BLaER1 (cell line): ENCODE results near the gene GPC6.

Source experiments
- H3K27ac ChIP-seq: shearing (Covaris generic); formaldehyde crosslinking; 2 replicates; pipeline ENCODE4 v1.8.1; 2022
- H3K27me3 ChIP-seq: shearing (Covaris generic); formaldehyde crosslinking; 2 replicates; pipeline ENCODE4 v1.8.1; 2022
- H3K36me3 ChIP-seq: shearing (Covaris generic); formaldehyde crosslinking; 2 replicates; pipeline ENCODE4 v1.8.1; 2022
- H3K4me1 ChIP-seq: shearing (Covaris generic); formaldehyde crosslinking; 2 replicates; pipeline ENCODE4 v1.8.1; 2022
- H3K4me2 ChIP-seq: shearing (Covaris generic); formaldehyde crosslinking; 2 replicates; pipeline ENCODE4 v1.8.1; 2022
- H3K4me3 ChIP-seq: shearing (Covaris generic); formaldehyde crosslinking; 2 replicates; pipeline ENCODE4 v1.8.1; 2022
- H3K9ac ChIP-seq: shearing (Covaris generic); formaldehyde crosslinking; 2 replicates; pipeline ENCODE4 v1.8.1; 2022
- H3K9me3 ChIP-seq: shearing (Covaris generic); formaldehyde crosslinking; 2 replicates; pipeline ENCODE4 v1.8.1; 2022
- H4K20me1 ChIP-seq: shearing (Covaris generic); formaldehyde crosslinking; 2 replicates; pipeline ENCODE4 v1.8.1; 2022
- Cebpa-rat ChIP-seq: shearing (Covaris generic); IDR thresholded peaks from 2 replicates; pipeline ENCODE4 v1.8.1; 2022

Gene GPC6

DNA sequence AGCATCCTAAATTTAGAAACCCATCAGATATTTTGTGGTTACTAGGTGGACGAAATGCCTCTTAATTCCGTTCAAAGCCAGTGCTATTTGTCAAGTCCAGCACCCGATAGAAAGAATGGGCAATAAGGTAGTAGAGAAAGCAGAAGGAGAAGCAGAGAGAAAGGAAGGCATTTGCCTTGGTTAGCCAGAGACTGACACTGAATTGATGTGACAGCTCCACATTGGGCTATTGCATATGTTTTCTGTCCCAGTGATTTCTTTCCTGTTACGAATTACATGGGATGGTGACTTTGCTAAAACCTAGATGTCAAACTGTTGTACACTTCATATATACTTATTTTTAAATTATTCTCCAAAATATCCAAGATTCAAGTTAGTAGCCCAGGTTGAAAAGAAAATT is 710.3 kb downstream of the GPC6 start:
- Histone ChIP-seq H3K36me3 (no peaks in the 10 kb centered on the region), H4K20me1 (no peaks in the 10 kb centered on the region), H3K9me3 (no peaks in the 10 kb centered on the region), H3K4me1 (no peaks in the 10 kb centered on the region), H3K4me2 (no peak overlapping the region), H3K27ac (no peak overlapping the region), H3K27me3 (no peaks in the 10 kb centered on the region), H3K9ac (no peak overlapping the region), H3K4me3 (no peak overlapping the region)
- TF ChIP-seq Cebpa-rat, result no peak

DNA sequence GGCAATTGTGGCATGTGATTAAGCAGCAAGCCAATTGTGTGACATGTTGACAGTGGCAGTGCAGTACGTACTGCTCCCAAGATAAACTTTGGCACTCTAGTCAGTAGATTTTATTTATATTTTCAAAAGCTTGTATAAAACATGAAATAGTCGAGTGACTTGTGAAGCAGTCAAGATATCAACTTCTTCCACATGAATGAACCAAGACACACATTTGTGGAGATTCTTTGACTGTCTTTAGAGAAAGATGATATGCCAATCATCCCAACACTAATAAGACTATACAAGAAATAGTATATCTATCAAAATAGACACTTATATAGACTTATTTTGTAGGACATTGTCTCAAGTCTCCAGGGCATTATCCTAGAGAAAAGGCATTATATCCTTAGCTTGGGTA is 714.8 kb downstream of the GPC6 start:
- TF ChIP-seq Cebpa-rat, result no peak
- Histone ChIP-seq H3K27ac (no peak overlapping the region), H3K4me1 (peaks cover under 1% of the 10 kb centered on the region; the same call in 1 of the 2 replicates), H3K4me2 (no peak overlapping the region), H3K36me3 (no peaks in the 10 kb centered on the region), H3K9ac (no peak overlapping the region), H3K9me3 (no peaks in the 10 kb centered on the region), H4K20me1 (no peaks in the 10 kb centered on the region), H3K27me3 (no peaks in the 10 kb centered on the region), H3K4me3 (no peak overlapping the region)

DNA sequence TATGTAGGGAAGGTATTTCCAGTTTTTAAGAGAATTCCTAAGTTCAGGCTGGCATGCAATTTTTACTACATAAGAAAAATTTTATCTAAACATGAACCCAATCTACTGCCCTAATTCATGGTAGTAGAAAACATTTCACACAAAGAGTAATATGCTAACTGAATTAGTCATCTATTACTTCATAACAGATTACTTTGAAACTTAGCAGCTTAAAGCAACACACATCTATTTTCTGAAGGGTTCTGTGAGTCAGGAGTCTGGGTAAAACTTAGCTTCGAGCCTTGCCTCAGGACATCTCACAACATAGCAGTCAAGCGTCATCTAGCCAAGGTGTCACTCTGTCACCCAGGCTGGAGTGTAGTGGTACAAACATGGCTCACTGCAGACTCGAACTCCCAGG is 715.4 kb downstream of the GPC6 start:
- Histone ChIP-seq H3K27me3 (no peaks in the 10 kb centered on the region), H3K4me2 (no peak overlapping the region), H3K9ac (no peak overlapping the region), H3K4me1 (peaks cover 6% of the 10 kb centered on the region), H4K20me1 (no peaks in the 10 kb centered on the region), H3K36me3 (no peaks in the 10 kb centered on the region), H3K27ac (no peak overlapping the region), H3K4me3 (no peak overlapping the region), H3K9me3 (no peaks in the 10 kb centered on the region)
- TF ChIP-seq Cebpa-rat, result no peak

DNA sequence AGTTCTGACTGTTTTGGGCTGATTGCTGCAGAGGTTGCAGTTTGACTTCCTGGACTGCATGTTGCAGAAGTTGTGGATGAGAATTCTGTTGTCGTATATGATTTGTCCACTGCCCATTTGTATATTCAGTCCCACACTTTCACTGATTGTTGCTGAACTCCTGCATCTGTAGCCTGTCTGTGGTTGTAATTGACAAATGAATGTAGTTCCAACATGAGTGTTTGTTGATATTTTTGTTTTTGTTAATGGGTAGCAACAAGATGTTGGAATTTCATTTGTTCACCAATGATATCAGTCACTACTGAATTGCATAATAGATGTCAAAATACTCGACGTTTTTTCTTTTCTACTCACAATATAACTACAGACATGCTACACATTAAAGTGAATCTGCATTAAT is 719.0 kb downstream of the GPC6 start:
- Histone ChIP-seq H3K4me1 (peaks cover 26% of the 10 kb centered on the region), H3K9me3 (no peaks in the 10 kb centered on the region)
- TF ChIP-seq Cebpa-rat, result no peak

DNA sequence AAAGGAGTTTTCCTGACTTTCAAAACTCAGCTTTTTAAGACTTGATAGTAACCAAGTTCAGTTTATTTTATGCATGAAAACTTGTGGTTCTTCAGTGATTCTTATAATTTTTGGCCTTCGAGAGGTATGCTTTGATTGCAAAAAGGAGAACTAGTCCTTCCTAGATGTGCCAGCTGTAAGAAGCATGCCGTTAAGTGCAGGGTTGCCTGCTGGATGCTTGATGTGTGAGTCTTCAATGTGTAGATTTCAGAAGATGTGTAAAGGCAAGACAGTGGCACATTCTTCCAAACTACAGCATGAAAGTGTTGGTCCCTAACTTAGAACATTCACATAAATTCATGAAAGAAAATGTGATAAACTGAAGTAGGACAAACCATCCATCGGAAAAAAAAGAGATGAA is 720.4 kb downstream of the GPC6 start:
- no peaks in the 10 kb centered on the region for H4K20me1 ChIP-seq
- no peak for TF ChIP-seq Cebpa-rat
- H3K9me3 ChIP-seq, result no peaks in the 10 kb centered on the region
- H3K4me2 ChIP-seq, result peak overlapping the region; percentile 55
- no peaks in the 10 kb centered on the region for H3K36me3 ChIP-seq
- no peak overlapping the region for H3K27ac ChIP-seq
- H3K27me3 ChIP-seq, result no peaks in the 10 kb centered on the region
- H3K4me3 ChIP-seq, result no peak overlapping the region
- peaks cover 34% of the 10 kb centered on the region for H3K4me1 ChIP-seq
- H3K9ac ChIP-seq, result no peak overlapping the region

More for the DNA sequence above, 719.0 kb downstream of the GPC6 start:
- Histone ChIP-seq H3K9ac (no peak overlapping the region), H3K4me2 (no peak overlapping the region), H4K20me1 (no peaks in the 10 kb centered on the region), H3K27me3 (no peaks in the 10 kb centered on the region), H3K27ac (no peak overlapping the region), H3K36me3 (no peaks in the 10 kb centered on the region), H3K4me3 (no peak overlapping the region)

DNA sequence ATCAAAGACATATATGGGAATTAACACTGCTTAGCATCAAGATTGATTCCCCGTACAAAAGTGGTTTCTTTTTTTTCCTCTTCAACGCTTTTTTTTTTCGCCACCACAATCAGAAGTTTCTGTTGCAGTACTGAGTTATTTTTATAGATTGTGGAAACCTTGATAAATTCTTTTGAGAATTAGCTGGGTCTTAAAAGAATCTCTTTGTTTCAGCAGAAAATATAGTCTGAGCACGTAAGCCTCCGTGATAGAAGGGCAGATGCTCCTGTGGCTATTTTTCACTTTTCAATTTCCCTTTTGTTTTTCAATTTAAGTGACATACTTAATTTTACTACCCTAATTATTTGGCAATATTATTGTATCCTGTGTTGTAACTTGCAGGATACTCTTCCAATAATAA is 721.0 kb downstream of the GPC6 start:
- Histone ChIP-seq H3K9me3 (no peaks in the 10 kb centered on the region), H3K27me3 (no peaks in the 10 kb centered on the region), H3K36me3 (no peaks in the 10 kb centered on the region), H4K20me1 (no peaks in the 10 kb centered on the region), H3K4me2 (peak overlapping the region; percentile 55), H3K4me1 (peaks cover 38% of the 10 kb centered on the region), H3K27ac (peak overlapping the region; percentile 7; the same call in 1 of the 2 replicates), H3K9ac (no peak overlapping the region), H3K4me3 (no peak overlapping the region)
- no peak for TF ChIP-seq Cebpa-rat

DNA sequence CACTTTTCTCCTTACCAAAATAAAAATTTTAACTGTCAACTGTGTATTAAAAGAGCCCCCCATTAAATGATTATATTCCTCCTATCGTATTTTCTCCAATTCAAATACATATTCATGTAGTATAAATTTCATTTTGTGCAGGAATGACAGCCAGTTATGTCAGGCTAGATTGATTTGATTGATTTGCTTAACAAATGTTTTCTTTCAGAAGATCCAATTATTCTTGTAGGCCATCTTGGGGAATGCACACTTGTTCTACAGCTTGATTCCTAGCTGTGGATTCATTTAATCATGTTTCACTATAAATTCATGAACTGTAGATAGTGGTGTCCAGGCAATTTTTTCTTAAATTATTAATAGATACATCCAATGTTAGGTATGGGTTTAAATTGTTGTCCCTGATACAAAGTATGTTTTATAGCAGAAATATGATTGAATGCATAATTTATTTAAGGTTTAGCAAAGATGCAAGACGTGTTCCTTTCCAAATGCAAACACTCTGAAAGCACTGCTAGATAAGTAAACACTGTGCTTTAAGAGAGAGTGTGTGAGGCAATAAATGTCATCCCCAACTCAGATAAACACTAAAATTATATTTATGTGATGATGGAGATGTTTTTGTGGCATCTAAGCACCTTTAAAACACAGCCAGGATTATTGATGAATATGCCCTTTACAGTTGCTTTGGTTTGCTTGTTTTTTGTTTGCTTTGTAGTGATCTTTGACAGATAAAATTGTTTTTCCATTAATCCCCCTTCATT is 721.7 kb downstream of the GPC6 start:
- Histone ChIP-seq H3K9me3 (no peaks in the 10 kb centered on the region), H3K36me3 (no peaks in the 10 kb centered on the region), H3K9ac (no peak overlapping the region), H3K27ac (no peak overlapping the region), H3K4me1 (peaks cover 38% of the 10 kb centered on the region), H3K4me3 (no peak overlapping the region), H4K20me1 (no peaks in the 10 kb centered on the region), H3K27me3 (no peaks in the 10 kb centered on the region), H3K4me2 (peak overlapping the region; percentile 55)
- no peak for TF ChIP-seq Cebpa-rat

DNA sequence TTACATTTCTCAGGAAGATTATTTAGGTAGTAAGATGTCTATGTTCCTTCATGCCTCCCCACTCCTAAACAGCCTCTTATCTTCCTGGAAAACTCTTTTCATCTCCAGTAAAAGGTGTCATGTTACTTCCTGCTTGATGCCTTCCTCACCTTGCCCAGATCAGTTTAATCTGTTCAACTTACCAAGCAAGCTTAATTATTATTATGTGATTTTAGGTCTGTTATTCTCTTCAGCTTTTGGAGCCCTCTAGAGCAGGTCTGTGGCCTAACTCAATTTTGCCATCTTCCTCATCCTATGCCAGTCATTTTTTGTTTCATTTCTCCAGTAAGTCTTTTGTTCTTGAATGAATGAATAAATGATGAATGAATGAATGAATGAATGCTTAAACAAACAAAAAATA is 724.5 kb downstream of the GPC6 start:
- Histone ChIP-seq H3K4me1 (peaks cover 38% of the 10 kb centered on the region), H3K4me3 (no peak overlapping the region), H4K20me1 (no peaks in the 10 kb centered on the region), H3K4me2 (peak overlapping the region; percentile 52; the same call in 1 of the 2 replicates), H3K9ac (no peak overlapping the region), H3K27me3 (no peaks in the 10 kb centered on the region), H3K27ac (no peak overlapping the region), H3K9me3 (no peaks in the 10 kb centered on the region), H3K36me3 (no peaks in the 10 kb centered on the region)
- no peak for TF ChIP-seq Cebpa-rat

DNA sequence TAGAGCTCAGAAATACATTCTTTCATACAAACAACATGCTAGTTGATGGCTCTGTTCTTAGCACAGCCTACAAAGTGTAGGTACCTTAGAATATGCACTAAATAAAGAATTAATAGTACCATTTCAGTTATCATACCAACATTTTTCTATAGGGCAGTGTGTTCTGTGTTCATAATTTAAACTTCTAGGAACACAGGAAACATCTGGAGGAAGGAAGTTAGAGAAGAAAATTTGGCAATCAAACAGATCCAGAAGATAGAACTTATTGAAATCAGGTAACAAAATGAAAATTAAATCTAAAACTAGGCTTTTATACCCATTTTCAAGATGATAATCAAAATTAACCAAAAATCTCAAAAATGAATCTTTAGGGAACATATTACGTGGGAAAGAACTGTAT is 725.3 kb downstream of the GPC6 start:
- no peak for TF ChIP-seq Cebpa-rat
- H3K4me1 ChIP-seq, result peaks cover 33% of the 10 kb centered on the region
- no peaks in the 10 kb centered on the region for H3K27me3 ChIP-seq
- no peaks in the 10 kb centered on the region for H3K36me3 ChIP-seq
- no peak overlapping the region for H3K4me3 ChIP-seq
- no peak overlapping the region for H3K9ac ChIP-seq
- H4K20me1 ChIP-seq, result no peaks in the 10 kb centered on the region
- H3K4me2 ChIP-seq, result peak overlapping the region; percentile 52
- H3K9me3 ChIP-seq, result no peaks in the 10 kb centered on the region
- H3K27ac ChIP-seq, result no peak overlapping the region

DNA sequence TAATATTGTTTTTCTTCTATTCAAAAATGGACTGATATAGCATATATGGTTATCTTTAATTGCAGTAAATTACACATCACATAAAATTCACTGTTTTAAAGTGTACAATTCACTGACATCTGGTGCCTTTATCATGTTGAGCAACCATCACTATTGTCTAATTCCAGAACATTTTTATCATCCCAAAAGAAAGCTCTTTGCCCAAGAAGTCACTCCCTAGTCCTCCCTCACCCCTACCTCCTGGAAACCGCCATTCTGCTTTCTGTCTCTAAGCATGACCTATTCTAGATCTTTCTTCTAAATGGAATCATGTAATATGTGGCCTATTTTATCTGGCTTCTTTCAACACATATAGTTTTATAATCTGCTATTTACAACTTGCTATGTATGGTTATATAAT is 727.2 kb downstream of the GPC6 start:
- Histone ChIP-seq H3K4me3 (no peak overlapping the region), H3K27ac (no peak overlapping the region), H3K4me1 (peaks cover 14% of the 10 kb centered on the region), H3K36me3 (no peaks in the 10 kb centered on the region), H3K9me3 (no peaks in the 10 kb centered on the region), H3K27me3 (no peaks in the 10 kb centered on the region), H3K9ac (no peak overlapping the region), H4K20me1 (no peaks in the 10 kb centered on the region), H3K4me2 (no peak overlapping the region)
- TF ChIP-seq Cebpa-rat, result no peak

DNA sequence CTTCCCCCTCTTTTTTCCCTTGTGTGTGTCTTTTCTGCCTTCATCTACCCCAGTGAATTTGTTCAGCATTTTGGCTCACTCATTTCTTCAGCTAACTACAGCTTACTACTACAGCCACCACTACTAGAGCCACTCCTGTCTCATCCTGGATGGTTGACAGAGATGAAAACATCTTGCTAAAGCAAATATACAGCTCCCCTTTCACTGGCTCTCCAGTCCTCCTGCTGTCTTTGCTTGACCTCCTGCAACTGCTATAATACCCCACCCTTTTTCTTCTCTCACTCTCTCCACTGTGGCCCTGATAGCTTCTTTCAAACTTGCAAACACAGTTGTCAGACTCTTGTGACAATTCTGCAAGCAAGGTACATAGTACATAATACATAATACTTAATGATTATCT is 729.3 kb downstream of the GPC6 start:
- Histone ChIP-seq H3K36me3 (no peaks in the 10 kb centered on the region), H3K4me3 (no peak overlapping the region), H3K4me2 (no peak overlapping the region), H3K4me1 (peaks cover 12% of the 10 kb centered on the region), H3K27me3 (no peaks in the 10 kb centered on the region), H3K27ac (no peak overlapping the region), H3K9ac (no peak overlapping the region), H3K9me3 (no peaks in the 10 kb centered on the region), H4K20me1 (no peaks in the 10 kb centered on the region)
- TF ChIP-seq Cebpa-rat, result no peak
